Lower leg skin (tissue), 4 donors: ENCODE results near the gene DPH7. TPM values are rescaled to one million over a fixed set of nuclear protein-coding genes. Genes with fewer than 3 reads are reported as not detected.

Experiments used
- DNase-seq, 2 donors: peaks; one replicate each; pipeline ENCODE4 v3.0.0-alpha.2; 2019; ENCODE audit warnings: low spot score in 2 of 2
- H3K4me3 ChIP-seq: fragments of 200-600 bp; sonication (generic); 2 replicates; pipeline ENCODE4 v1.5.1; 2017; ENCODE audit warnings: mild to moderate bottlenecking, low read depth; ENCODE audit not compliant: poor library complexity, severe bottlenecking
- POLR2A ChIP-seq, 2 donors: fragments of 450-650 bp; IDR thresholded peaks; one replicate each; pipeline ENCODE4 v1.6.1; 2016 to 2017; ENCODE audit warnings: antibody characterized with exemption in 2 of 2, mild to moderate bottlenecking in 1 of 2, moderate library complexity in 1 of 2
- WGBS, 2 donors: methylation state at CpG; one replicate each; pipeline ENCODE4 v1.1.5; 2018; 5-methylcytosine and 5-hydroxymethylcytosine counted together
- intact Hi-C: fragments of 100-400 bp; cut with DNase I; formaldehyde crosslinking; loops from one replicate; pipeline ENCODE4 v1.15.0; 2023; ENCODE audit warnings: low total_unique reads
- total RNA-seq, 4 donors: library from RNA; depleted of rRNA; stranded (reverse); fragments of >200 nt; gene quantifications; one replicate each; pipeline ENCODE4 v1.1.0, GENCODE V29; 2016
- TF ChIP-seq, protein P1 (sequence below), 3 donors: fragments of 450-650 bp; IDR thresholded peaks; one replicate each; pipeline ENCODE4 v1.5.1; 2016; ENCODE audit warnings: antibody characterized with exemption in 3 of 3, mild to moderate bottlenecking in 3 of 3, moderate library complexity in 2 of 3

DPH7 gene
- total RNA-seq, 4 donors from 2014 or later = 27.5 to 46.0 (median 34.7) TPM

DNA sequence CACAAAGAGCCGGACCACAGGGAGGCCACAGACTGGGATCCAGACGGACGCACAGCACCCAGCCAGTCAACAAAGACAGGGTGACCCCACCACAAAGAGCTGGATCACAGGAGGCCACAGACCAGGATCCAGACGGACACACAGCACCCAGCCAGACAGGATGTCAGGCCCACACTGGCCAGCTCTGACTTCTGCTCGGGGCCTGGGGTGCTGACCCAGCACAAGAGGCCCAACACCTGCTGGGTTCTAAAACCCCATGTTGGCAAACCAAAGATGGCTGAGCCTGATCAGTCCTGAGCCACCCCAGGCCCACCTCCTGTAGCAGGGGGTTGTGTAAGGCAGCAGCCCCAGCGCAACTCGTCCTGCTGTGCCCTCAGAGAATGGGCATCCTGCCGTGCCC, 5.2 kb upstream of the DPH7 start:
- no peak for DNase-seq
- no peak for TF ChIP-seq POLR2A (IDR thresholded peaks at IDR 0.05)
- TF ChIP-seq, protein P1, sequence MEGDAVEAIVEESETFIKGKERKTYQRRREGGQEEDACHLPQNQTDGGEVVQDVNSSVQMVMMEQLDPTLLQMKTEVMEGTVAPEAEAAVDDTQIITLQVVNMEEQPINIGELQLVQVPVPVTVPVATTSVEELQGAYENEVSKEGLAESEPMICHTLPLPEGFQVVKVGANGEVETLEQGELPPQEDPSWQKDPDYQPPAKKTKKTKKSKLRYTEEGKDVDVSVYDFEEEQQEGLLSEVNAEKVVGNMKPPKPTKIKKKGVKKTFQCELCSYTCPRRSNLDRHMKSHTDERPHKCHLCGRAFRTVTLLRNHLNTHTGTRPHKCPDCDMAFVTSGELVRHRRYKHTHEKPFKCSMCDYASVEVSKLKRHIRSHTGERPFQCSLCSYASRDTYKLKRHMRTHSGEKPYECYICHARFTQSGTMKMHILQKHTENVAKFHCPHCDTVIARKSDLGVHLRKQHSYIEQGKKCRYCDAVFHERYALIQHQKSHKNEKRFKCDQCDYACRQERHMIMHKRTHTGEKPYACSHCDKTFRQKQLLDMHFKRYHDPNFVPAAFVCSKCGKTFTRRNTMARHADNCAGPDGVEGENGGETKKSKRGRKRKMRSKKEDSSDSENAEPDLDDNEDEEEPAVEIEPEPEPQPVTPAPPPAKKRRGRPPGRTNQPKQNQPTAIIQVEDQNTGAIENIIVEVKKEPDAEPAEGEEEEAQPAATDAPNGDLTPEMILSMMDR (IDR thresholded peaks at IDR 0.05) = no peak
- intact Hi-C loops = no loop called here
- no peak overlapping the region for H3K4me3 ChIP-seq
- WGBS, 2 donors = 86 to 88% methylated on average over 8 of the region's 8 CpGs

DNA sequence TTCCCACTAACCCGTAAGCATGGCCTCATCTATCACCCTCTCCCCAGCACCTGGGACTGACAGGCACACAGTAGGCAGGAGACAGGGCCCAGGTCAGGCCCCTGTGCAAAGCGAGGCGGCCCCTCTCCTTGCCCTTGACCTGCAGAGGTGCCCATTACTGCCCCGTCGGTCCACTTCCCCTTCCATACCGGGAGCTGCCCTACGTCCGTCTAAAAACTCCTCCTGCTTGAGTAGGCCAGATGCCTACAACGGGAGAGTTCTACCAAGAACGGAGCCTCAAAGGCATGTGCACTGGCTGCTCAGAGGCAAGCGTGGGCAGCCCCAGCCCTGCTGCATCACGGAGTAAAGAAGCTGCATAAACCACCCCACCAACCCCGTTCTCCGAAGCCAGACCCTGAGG, 4.6 kb upstream of the DPH7 start:
- 76 to 93% methylated on average over 14 of the region's 14 CpGs for WGBS, 2 donors
- intact Hi-C loops = no loop called here

DNA sequence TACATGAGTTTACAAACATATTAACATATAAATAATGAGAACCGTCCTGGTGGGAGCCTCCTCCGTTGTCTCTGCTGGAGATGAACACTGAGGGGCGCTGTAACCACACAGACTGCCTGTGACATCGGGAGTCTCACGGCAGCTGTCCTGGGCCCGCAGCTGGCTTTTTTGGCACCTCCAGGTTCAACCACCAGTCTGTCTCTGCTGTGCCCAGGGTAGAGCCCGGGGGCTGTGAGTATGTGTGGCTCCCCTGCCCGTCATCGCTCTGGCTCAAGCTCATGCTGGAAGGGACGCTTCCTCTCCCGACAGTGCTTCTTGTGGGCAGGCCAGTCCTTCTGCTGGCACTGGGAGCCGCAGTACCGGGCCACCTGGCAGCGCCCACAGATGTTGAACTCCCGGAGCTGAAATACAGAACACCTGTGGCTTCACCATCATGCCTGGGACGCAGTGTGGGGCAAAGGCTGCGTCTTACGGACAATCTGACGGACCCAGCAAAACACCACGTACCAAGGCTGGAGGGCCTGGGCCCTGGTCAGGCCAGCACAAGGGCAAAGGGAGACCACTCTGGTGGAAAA, 3.6 kb upstream of the DPH7 start:
- no peak for DNase-seq

More for the DNA sequence above, 4.6 kb upstream of the DPH7 start:
- H3K4me3 ChIP-seq = no peak overlapping the region
- no peak for TF ChIP-seq POLR2A (IDR thresholded peaks at IDR 0.05)
- TF ChIP-seq, protein P1 (IDR thresholded peaks at IDR 0.05) = no peak
- no peak for DNase-seq

DNA sequence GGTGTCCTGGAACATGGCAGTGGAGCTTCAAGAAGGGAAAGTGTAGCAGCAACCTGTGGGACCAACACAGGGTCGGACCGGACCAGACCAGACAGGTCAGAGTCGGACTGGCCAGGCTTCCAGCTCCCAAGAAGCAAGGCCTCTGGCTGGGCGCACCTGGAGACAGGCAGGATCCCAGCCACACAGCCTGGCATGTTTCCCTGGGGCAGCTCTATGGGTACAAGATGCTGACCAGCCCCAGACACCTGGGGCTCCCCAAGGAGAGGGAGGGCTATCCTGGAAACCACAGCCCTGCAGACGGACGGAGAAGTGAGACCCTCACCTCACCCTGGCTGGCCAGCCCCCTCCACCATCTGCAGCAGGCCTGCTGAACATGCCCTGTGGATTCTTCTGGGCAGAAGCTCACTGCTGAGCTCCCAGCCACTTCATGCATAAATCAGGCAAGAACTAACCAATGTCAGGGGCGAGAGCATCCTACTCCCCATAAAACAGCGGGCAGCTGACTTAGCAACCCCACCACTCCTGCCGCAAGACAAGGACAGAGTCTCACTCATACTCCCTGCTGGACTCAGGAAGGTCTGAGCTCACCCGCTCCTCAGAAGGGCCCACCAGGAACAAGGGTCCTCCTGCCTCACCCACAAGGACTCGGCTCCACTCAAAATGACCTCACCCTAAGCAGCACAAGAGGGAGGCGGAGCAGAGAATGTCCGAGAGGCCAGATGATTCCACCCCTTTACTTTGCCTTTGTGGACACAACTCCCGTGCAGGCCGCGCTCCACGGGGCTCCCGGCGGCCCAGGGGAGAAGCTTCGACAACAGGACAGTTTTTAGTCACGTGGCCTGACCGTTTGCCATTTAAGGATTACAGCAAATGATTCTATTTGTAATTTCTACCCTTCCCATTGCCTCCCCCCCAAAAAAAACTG, 2.9 kb upstream of the DPH7 start:
- WGBS, 2 donors = 88 to 90% methylated on average over 20 to 21 of the region's 22 CpGs
- H3K4me3 ChIP-seq = no peak overlapping the region
- TF ChIP-seq POLR2A (IDR thresholded peaks at IDR 0.05) = no peak
- TF ChIP-seq, protein P1 (IDR thresholded peaks at IDR 0.05) = no peak
- intact Hi-C loops = no loop called here
- no peak for DNase-seq

More for the DNA sequence above, 3.6 kb upstream of the DPH7 start:
- H3K4me3 ChIP-seq = no peak overlapping the region
- intact Hi-C loops = no loop called here
- 76 to 85% methylated on average over 20 of the region's 20 CpGs for WGBS, 2 donors
- TF ChIP-seq, protein P1 (IDR thresholded peaks at IDR 0.05) = no peak
- TF ChIP-seq POLR2A (IDR thresholded peaks at IDR 0.05) = no peak

DNA sequence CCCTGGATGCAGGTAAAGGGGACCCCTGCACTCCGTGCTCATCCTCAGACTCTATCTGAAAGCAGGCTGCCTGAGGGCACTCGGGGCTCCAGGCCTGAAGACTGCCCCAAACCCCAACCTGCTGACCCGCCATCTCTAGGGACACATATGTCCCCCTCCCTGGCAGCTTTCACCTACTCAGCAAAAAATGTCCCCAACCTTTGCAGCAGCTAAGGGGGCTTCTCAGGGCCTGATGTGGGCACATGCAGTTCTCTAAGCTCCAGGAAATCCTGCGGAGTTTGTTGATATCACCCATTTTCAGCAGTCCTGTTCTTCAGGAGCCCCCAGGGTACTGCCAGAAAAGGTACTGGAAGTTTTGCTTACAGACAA, 2.2 kb upstream of the DPH7 start:
- DNase-seq = no peak
- TF ChIP-seq POLR2A (IDR thresholded peaks at IDR 0.05) = no peak
- TF ChIP-seq, protein P1 (IDR thresholded peaks at IDR 0.05) = no peak
- intact Hi-C loops = no loop called here
- no peak overlapping the region for H3K4me3 ChIP-seq
- 93 to 95% methylated on average over 4 of the region's 4 CpGs for WGBS, 2 donors
